Esophagus mucosa (tissue), 1 donor: ENCODE data around the gene DUSP19. TPM values are rescaled to one million over a fixed set of nuclear protein-coding genes. Genes with fewer than 3 reads are reported as not detected.
A peak's percentile ranks its signal among the peaks of the same experiment; 100 is the strongest.

Experiments
- ATAC-seq: fragments of 200-7000 bp; cut with Tn5 transposase; one replicate; pipeline ENCODE4 v1.9.1; 2020
- total RNA-seq: library from RNA; stranded (reverse); gene quantifications from one replicate; pipeline ENCODE4 v1.2.4, GENCODE V29; 2023
- donor health status: DM: yes; HTN: yes; CAD: no.

DUSP19 gene
- total RNA-seq, 1 donor from 2014 or later = 1.2 TPM

DNA sequence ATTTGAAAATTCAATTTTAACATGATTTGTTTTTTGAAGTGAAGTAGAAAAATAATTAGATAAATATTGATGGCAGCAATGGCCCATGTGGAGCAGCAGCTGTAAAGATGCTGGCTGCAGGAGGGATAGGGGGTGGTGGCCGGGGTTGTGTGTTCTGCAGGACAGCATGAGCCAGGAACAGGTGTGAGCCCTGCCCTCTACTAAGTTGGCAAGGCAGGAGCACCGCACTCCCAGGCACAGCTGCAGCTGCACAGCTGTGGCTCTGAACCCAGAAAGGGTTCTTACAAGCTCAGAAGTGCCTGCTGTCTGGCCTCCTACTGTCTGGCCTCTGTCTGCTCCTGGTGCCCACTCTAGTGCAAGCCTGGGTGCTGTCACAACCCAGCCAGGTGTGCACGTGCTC is 10.0 kb upstream of the DUSP19 start:
- ATAC-seq = no peak

DNA sequence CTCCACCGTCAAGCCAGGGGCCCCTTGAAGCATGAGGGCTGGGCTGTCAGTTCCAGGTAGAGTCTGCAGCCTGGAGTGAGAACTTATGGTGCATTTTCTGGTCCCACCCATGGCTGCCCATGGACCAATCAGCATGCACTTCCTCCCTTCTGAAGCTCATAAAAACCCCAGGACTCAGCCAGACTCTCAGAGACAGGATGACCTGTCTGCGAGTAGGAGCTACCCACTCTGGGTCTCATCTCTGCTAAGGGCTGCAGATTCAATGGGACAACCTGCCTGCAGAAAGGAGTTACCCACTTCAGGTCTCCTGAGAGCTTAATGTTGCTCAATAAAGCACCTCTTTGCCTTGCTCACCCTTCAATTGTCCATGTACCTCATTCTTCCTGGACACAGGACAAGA is 9.4 kb upstream of the DUSP19 start:
- no peak for ATAC-seq

DNA sequence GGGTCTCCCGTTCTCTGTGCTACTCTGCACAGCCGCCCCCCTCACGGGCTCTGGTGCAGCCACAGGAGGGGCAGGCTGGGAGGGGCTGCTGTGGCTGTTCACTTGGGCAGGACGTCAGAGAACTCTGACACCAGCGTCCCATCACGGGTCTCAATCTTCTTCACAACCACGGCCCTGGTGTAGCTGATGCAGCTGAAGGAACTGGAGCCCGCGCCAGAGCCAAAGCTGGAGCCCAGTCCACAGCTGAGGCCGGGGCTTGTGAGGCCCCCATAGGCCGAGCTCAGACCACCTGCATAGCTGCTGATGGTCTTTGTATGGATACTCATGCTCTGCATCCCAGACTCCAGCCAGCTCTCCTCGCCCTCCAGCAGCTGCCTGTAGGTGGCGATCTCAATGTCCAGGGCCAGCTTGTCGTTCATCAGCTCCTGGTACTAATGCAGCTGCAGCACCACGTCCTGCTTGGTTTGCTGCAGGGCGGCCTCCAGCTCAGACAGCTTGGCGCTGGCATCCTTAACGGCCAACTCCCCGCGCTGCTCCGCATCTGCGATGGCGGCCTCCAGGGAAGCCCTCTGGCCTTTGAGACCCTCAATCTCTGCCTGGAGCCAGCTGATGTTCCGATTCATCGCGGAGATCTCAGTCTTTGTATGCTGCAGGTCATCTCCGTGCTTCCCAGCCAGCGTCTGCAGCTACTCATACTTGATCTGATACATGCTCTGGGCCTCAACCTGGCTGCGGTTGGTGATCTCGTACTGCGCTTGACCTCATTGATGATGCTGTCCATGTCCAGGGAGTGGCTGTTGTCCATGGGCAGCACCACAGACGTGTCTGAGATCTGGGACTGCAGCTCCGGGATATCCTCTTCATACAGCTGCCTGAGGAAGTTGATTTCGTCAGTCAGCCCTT is 7.4 kb upstream of the DUSP19 start:
- ATAC-seq = no peak

DNA sequence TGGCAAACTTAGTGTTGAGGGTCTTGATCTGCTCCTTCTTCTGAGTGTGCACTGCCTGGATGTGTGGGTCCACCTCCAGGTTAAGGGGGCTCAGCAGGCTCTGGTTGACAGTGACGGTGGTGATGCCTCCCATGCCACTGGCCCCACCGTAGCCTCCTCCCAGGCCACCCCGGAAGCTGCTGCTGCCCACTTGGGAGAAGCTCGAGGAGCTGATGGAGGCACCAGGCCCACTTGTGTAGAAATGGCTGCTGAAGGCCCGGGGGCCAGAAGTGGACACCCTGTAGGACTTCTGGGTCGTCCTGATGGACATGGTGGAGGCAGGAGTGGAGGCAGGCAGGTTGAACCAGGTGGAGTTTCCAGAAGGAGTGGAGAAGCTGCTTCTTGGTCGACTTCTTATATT is 6.4 kb upstream of the DUSP19 start:
- ATAC-seq = no peak

DNA sequence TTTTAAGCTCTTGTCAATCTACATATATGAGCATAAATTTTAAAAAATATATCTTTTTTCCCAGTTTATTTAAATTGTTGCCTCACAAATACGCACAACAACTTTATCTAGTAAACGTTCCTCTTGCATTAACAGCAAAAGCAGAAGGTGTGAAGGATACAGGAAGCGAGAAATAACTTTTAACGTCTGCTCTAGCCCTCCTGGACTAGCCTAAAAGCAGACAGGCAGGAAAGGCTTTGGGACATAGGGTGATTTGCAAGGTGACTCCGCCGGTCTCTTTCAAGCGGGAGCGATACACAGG is 434 bp upstream of the DUSP19 start:
- ATAC-seq = peak; percentile 64

DNA sequence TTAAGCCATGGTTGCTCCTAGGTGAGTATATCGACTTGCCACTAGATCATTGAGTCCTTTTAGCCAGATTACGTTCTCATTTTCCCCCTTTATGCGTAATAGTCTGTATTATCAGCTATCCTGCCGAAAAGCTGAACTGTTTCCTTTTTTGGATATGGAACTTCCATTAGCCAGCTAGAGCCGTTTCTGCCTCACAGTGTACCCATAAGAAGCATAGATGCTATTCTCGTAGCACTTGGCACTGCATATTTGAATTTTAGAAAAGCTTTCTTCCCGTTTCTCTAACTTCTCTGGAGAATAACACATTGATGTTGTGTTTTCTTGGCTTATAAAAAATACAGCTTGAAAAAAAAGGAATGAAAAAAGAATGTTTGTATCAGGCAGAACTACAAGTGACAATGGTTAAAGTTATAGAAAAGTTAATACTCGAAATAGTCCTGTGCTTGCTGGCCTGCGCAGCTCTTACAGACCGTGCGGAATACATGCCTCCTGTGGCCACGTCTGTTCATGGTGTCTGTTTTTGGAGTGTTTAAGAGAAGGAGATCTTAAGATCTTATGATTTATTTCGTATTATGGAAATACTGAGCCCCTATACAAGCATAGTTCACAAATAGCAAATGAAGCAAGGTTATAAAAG is 710 bp downstream of the DUSP19 start:
- no peak for ATAC-seq

DNA sequence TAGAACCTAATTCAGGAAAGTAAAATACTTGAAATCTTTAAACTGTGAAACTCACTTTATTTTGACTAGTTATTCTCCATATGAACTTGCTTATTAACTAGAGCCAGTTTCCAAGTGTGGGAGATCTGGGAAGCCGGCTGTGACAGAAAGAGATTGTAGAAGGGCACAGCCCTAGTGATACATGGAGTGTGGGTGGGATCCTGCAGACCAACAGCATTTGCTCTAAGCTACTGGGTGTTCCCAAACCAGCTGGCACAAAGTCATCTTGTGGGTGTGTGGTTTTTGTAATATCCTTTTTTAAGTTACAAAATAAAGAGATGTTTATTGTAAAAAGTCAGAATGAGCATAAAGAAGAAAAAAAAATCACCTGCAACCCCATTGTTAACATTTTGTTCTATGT is 3.4 kb downstream of the DUSP19 start:
- ATAC-seq = no peak

DNA sequence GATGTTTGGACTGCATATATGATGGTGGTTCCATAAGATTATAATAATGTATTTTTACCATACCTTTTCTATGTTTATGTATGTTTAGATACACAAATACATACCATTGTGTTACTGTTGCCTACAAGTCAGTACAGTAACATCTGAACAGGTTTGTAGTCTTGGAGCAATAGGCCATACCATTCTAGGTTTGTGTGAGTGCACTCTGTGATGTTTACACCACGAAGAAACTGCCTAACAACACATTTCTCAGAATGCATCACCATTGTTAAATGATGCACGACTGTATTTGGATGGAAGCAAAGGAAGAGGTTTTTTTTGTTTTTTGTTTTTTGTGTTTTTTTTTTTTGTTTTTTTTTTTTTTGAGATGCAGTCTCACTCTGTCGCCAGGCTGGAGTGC is 9.5 kb downstream of the DUSP19 start:
- no peak for ATAC-seq

DNA sequence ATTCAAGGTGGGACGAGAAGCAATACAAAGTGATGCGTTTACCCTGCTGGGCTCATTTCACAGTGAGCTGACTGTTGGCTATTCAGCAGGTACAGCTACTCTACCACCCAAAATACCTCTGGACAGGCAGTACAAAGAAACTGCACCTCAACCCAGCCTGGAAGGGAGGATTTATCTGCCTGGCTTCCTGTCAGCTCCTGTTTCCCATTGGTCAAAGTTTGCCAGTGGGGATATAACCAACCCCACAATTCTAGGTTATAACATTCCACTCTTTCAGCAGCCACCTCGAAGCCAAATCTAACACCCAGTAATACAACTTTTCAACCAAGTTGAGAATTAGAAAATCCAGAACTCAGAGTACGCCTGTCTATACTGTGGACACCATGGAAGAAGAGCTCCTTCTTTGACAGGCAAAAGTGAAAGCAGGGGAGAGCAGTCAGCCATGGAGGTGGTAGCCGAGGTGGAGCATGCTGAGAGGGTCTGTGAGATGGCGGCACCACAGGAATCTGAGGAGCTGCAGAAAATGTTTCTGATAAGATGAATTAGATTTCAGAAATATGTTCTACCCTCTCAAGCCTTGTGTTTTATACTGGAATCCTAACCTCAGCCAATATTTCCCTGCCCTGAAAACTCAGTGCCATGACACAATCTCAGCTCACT is 10.8 kb downstream of the DUSP19 start:
- no peak for ATAC-seq

DNA sequence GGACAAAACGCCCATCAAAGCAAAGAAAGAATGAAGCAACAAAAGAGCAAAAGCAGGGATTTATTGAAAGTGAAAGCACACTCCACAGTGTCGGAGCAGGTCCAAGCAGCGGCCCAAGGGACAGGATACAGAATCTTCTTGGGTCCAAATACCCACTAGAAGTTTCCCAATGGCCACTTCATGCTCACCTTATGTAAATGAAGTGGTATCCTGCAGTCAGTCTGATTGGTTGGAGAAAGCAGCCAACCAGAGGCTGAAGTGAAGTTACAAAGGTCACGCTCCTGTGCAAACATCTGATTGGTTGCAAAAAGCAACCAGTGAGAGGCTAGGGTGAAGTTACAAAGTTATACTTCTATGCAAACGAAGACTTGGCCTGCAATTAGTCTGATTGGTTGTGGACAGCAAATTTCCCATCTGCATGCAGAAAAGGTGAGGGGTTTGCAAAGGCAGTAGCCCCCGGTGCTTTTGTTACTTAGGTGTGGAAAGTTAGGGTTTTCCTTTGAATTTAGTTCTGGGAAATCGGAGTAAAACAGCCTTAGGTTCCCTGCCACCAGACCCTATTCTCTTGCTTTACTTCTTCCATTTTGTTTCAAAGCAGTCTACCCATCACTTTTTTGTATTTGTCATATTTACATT is 12.9 kb downstream of the DUSP19 start:
- ATAC-seq = no peak

DNA sequence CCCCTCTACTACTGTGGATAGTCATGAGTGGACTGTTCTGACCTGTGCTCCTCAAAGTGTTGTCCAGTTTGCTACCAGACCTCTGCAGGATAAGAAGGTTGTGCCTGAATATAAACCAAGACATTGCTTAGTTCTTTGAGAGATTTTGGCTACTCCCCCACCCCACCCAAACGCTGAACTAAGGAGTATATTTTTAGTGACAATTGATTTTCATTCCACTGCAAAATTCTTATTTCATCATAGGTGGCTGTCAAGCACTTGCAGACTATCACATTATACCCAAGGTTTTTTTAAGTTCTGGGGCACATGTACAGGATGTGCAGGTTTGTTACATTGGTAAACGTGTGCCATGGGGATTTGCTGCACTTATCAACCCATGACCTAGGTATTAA is 13.4 kb downstream of the DUSP19 start:
- no peak for ATAC-seq

DNA sequence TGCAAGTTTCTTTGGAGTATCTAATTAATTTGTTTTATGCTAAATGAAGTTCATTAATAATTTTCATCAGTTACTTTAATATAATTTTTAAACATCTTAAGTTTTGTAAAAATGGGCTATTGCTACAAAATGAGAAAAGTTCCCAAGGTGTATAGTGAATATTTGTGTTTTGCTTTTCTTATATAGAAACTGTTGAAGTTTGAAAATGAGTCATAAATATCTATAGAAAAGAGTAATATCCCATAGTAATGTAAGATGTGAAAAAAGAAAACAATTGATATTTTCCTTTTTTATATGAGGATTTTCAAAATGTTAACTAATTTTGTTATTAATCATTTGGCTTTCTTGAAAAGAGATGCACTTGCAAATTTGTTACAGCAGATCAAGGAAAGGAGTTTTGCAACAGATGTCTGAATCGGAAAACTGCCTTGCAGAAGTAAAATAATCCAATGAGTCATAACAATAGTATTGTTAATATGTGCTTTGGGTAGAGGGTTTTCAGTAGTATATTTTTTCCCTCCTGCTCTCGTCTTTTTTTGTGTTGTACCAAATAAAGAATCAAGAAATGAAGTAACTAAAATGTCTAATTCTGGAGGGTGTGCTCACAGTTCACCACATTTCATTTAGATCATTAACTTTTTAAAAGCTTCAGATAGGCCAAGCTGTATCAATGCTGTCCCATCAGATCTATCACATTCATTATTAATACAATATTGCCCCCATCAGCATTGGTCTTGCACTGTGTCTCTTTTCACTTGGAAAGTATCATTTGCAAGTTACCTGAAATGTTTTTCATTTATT is 15.5 kb downstream of the DUSP19 start:
- ATAC-seq = no peak

DNA sequence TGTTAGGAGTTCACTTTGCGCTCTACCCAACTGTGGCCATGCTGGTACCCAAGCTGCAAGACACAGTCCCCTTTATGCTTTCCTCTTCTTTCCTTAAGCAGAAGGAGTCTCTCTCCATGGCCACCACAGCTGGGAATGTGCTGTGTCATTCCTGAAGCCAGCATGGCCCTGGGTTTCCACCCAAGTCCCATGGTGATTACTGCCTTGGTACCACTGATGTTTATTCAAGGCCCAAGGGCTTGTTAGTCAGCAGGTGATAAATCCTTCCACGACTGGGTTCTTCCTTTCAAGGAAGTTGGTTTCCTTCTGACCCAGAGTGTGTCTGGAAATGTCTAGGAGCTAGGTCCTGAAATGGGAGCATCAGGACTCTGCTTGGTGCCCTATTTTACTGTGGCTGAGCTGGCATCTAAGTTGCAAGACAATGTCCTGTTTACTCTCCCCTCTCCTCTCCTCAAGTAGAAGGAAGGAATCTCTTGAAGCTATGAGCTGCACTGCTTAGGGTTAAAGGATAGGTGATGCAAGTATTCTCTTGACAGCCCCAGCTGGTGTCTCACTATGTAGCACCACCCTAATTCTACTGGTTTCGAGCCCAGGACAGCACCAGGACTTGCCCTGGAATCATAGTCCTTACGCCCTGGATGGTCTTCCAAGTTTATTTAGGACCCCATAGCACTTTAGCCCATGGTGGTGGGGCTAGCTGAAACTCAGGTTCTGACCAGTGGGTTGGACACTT is 27.0 kb downstream of the DUSP19 start:
- ATAC-seq = no peak

DNA sequence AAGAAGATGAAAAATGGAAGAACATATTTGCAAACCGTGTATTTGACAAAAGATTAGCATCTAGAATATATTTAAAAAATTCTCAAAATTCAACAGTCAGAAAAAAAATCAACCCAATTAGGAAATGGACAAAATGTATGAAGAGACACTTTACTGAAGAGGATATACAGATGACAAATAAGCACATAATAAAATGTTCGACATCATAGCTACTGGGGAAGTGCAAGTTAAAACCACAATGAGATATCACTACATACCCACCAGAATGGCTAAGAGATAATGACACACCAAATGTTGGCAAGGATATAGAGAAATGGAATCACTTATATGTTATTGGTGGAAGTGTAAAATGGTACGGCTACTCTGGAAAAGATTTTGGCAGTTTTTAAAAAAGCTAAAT is 34.0 kb downstream of the DUSP19 start:
- ATAC-seq = no peak

DNA sequence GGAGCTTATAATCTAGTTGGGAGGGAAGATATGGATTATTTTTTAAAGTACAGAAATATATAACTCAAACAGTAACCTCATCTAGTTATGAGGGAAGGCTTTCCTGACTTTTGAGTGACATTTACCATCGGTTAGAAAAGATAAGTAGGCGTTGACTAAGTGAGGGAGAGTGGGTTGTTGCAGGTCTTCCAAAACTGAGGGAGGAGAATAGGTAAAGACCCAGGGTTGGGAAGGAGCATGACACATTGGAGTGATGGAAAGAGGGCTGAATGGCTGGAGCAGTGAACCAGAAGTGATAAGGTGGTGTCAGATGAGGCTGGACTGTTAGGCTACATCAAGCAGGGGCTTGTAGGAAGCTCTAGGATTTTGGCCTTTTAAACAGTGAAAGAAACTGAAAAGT is 35.1 kb downstream of the DUSP19 start:
- ATAC-seq = no peak

DNA sequence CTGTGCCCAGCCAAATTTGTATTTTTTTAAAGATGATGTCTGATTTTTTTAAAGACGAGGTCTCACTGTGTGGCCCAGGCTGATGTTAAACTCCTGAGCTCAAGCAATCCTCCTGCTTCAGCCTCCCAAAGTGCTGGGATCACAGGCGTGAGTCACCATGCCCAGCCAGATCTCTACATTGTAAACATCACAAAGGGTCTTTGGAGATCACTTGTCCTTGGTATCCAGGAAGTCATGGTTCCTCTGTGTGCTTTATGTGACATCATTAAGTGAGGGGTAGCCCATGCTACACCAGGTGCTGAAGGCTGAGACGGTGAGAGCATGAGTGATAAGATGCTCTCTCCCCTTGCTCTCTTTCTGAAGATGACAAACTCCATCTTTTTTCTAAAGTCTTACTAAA is 38.7 kb downstream of the DUSP19 start:
- no peak for ATAC-seq

DNA sequence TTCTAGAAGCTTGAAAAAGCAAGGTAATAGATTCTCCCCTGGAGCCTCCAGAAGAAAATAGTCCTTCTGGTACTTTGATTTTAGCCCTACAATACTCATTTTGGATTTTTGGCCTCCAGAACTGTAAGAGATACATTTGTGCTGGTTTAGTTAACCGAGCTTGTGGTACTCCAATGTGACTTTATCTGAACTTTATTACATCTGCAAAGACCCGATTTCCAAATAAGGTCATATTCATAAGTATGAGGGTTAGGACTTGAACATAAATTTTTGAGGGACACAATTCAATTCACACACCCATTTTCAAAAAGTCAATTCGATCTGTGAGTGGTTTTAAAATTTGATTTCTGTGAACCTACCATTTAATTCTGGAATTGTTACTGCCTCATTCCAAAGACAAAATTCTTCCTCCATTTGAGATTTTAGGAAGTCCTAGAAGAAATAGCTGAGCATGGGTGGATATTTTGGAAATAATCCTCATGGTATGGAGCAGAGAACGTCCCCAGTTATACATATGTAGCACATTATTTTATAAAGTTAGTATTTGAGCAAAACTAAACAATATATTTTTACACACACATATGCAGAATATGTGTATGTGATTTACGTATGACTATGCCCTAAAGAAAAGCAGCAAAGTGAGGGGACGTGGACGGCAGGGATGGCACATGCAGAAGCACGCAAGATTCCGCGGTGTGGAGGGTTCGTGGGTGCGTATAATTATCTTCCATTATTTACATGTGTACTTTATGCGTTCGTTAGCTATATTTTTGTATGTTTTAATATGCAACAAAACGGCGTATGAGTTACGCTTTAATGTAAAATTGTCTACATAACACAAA is 44.8 kb downstream of the DUSP19 start:
- no peak for ATAC-seq

DNA sequence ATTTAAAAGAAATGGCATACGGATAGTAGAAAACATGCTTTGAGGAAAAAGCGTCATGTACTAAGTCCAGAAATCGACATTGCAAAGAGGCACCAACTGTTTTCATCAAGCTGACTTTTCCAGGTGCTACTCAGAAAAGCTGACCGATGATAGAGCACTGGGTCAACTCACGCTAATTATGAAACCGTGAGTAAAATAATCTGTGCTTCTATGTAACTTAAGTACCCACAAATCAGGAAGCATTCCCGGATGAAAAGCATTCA is 45.3 kb downstream of the DUSP19 start:
- no peak for ATAC-seq

DNA sequence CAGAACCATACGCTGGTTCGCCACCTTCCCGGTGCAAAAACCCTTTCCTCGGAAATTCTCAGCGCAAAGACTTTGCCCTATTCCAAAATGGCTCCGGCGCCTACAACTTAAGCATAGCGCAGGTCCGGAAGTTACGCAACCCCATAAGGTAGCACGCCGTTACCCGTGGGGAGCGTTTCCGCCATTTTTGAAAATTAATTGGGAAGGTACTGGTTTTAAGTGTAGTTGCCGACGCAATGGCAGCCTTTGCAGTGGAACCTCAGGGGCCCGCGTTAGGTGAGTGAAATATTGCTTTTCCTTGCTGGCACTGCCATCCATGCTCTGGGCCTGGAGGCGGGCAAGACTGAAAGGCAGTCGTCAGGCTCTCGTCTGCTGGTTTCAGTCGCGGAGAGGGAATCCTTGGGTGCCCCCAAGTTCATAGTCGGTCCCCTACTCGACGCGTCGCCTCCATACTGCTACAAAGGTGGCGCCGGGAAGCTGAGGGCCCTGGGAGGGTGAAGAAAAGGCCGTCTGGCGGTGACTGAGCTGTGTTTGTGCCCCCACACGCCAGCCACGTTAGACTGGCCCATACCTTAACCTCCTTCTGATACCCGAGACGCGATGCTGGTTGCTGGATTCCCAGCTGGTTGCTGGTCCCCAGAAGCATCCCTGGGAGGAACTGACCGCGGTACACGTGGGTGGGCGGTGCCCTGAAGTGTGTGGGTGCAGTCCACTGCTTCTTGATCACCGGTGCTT is 45.8 kb downstream of the DUSP19 start, which contains the start of gene NUP35:
Gene NUP35 (plus strand): TSS at position 222 of the 735 bp plus-strand sequence. CDS start 15 bp downstream, at position 237.
- peak; percentile 98 for ATAC-seq

DNA sequence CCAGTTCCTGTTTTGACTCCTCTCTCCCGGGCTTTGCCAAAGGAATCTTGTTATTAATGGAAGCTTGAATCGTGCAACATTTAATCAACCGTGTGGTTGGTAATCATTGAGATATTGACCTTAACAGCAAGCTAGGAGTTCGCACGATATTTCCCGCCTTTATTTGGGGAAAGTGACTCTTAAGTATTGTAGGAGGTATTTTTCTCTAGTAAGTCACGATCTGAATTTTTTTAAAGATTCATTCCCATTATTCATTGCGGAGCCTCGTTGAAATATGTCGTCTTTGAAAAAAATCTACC is 46.4 kb downstream of the DUSP19 start:
- ATAC-seq = no peak
